ENCODE data around the gene OPN4.

The OPN4 gene

GRCh38 chr10:86662186-86663045, 8.1 kb downstream of the OPN4 start:
- DNase-seq, result no peak

- DNase-seq, result no peak
These were observed 8.6 kb downstream of the OPN4 start for GRCh38 chr10:86663046-86663345.

GRCh38 chr10:86663576-86664339, 9.4 kb downstream of the OPN4 start:
- no peak for DNase-seq

GRCh38 chr10:86664341-86665217, 10.2 kb downstream of the OPN4 start:
- no peak for DNase-seq

- no peak for DNase-seq
These were observed 10.9 kb downstream of the OPN4 start for GRCh38 chr10:86665218-86665607.

GRCh38 chr10:86665868-86666267, 11.5 kb downstream of the OPN4 start:
- DNase-seq, result no peak

GRCh38 chr10:86666538-86666937, 12.2 kb downstream of the OPN4 start:
- DNase-seq, result no peak

- DNase-seq, result no peak
These were observed 13.3 kb downstream of the OPN4 start for GRCh38 chr10:86667421-86668181.

- no peak for DNase-seq
These were observed 14.2 kb downstream of the OPN4 start, which contains the start of gene LDB3 for GRCh38 chr10:86668297-86669165. LDB3 (plus strand) TSS chr10:86668511; CDS start chr10:86668692, 181 bp downstream.

- no peak for DNase-seq
These were observed 16.0 kb downstream of the OPN4 start for GRCh38 chr10:86670290-86670811.

- DNase-seq, result no peak
These were observed 16.5 kb downstream of the OPN4 start for GRCh38 chr10:86670876-86671275.

GRCh38 chr10:86671419-86671818, 17.1 kb downstream of the OPN4 start:
- DNase-seq, result no peak

GRCh38 chr10:86671985-86672710, 17.8 kb downstream of the OPN4 start:
- no peak for DNase-seq

- DNase-seq, result no peak
These were observed 19.0 kb downstream of the OPN4 start for GRCh38 chr10:86673216-86673826.

GRCh38 chr10:86673827-86674581, 19.7 kb downstream of the OPN4 start:
- DNase-seq, result no peak

GRCh38 chr10:86674912-86675311, 20.6 kb downstream of the OPN4 start:
- no peak for DNase-seq

- no peak for DNase-seq
These were observed 23.0 kb downstream of the OPN4 start for GRCh38 chr10:86677374-86677773.

- DNase-seq, result no peak
These were observed 24.8 kb downstream of the OPN4 start for GRCh38 chr10:86678999-86679792.

Measured in cortex of kidney (tissue), 1 donor.